HEK293T (cell line): Measurements from ENCODE around the gene PGAP3.

Experiments
- ARNT ChIP-seq: fragments of 450-650 bp; IDR thresholded peaks from 2 replicates; pipeline ENCODE4 v1.6.1; 2017; ENCODE audit warnings: mild to moderate bottlenecking
- BHLHE40 ChIP-seq: fragments of 450-650 bp; IDR thresholded peaks from 2 replicates; pipeline ENCODE4 v1.6.1; 2016; ENCODE audit warnings: mild to moderate bottlenecking, moderate library complexity, borderline replicate concordance
- FOXA1 ChIP-seq: fragments of 450-650 bp; IDR thresholded peaks from 2 replicates; pipeline ENCODE4 v1.6.1; 2016; ENCODE audit warnings: mild to moderate bottlenecking
- FOXK2 ChIP-seq: fragments of 450-650 bp; IDR thresholded peaks from 2 replicates; pipeline ENCODE4 v1.6.1; 2016; ENCODE audit warnings: mild to moderate bottlenecking
- FOXM1 ChIP-seq: fragments of 450-650 bp; IDR thresholded peaks from 2 replicates; pipeline ENCODE4 v1.6.1; 2017; ENCODE audit warnings: mild to moderate bottlenecking, borderline replicate concordance
- HDGF ChIP-seq: fragments of 450-650 bp; IDR thresholded peaks from 2 replicates; pipeline ENCODE4 v1.6.1; 2017; ENCODE audit warnings: antibody characterized with exemption, borderline replicate concordance
- NFRKB ChIP-seq: fragments of 450-650 bp; IDR thresholded peaks from 2 replicates; pipeline ENCODE4 v1.6.1; 2016; ENCODE audit warnings: mild to moderate bottlenecking, moderate library complexity
- SP1 ChIP-seq: fragments of 450-650 bp; IDR thresholded peaks from 2 replicates; pipeline ENCODE4 v1.6.1; 2017
- SUZ12 ChIP-seq: fragments of 450-650 bp; IDR thresholded peaks from 2 replicates; pipeline ENCODE4 v1.6.1; 2016; ENCODE audit warnings: mild to moderate bottlenecking
- ZNF384 ChIP-seq: fragments of 450-650 bp; IDR thresholded peaks from 2 replicates; pipeline ENCODE4 v1.6.1; 2016

DNA sequence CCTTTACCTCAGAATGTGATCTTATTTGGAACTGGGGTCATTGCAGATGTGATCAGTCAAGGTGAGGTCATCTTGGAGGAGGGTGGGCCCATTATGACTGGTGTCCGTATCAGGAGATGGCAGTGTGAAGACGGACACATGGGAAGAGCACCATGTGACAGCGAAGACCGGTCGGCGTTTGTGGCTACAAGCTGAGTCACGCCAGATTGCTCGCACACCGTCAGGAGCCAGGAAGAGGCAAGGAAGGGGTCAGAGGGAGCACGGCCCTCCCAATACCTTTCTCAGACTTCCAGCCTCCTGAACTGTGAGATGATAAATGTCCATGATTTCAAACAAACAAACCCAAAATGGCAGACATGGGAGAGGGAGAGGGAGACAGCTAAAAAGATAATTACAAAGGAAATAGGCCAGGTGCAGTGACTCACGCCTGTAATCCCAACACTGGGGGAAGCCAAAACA, 37.7 kb downstream of the PGAP3 start:
- TF ChIP-seq FOXA1 (no peak), FOXK2 (no peak), BHLHE40 (no peak), ARNT (no peak), SP1 (no peak), SUZ12 (no peak), FOXM1 (no peak), ZNF384 (no peak), HDGF (no peak), NFRKB (no peak)
